Measurements from ENCODE around the gene PRR23E.

Gene PRR23E

GRCh38 chr3:127185962-127186674, 6.8 kb upstream of the PRR23E start:
- no peak for DNase-seq

DNA sequence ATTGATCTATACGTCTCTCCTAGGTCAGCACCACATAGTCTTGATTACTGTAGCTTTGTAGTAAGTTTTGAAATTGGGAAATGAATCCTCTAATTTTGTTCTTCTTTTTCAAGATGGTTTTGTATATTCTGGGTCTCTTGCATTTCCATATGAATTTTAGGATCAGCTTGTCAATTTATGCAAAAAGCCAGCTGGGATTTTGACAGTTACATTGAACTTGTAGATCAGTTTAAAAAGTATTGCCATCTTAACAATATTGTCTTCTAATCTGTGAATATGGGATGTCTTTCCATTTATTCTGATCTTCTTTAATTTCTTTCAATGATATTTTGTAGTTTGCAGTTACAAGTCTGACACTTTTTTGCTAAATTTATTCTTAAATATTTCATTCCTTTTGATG, 5.6 kb upstream of the PRR23E start:
- DNase-seq: no peak

- no peak for DNase-seq
Observed at GRCh38 chr3:127193341-127193740, 410 bp downstream of the PRR23E start.

DNA sequence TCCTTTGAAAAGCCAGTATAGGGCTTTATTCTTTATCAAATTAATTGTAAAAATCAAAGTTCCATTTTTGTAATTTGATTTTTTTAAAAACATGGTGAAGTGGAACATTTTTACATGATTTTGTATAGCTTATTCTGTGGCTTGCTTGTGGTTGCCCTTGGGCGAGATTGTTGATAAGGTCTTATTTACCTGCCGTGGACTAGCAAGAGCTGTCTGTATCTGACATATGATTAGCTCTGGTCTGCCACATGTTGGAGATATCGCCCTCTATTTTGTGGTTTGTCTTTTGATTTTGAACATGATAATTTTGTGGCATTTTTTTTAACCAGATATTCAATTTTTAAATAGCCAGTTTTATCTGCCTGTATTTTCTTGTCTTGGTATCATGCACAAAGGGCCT, 844 bp downstream of the PRR23E start:
- DNase-seq: no peak

DNA sequence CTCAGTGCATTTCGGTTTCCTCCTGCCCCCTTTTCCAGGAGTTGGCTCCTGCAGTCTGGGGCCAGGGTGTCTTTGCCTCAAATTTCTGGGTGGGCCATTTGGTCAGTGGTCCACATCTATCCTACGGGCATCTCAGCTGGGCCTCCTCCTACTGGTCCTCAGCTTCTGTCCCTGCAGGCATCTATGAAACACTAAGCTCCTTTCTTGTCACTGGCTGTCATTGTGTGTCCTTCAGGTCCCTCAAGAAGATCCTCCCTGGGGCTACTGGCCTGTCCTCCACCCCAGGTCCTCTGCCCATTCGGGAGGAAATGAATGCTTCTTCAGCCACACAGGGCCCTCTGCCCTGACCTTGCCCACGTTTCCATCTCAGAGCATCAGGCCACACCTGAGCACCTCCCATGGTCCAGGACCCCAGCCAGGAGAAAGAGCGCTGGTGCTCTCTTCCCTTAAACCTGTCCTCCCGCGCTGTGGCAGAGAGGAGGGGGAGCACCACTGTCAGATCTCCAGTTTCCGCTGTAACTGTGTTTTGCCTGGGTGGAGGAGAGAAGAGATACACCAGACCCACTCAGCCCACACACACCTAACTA, 1.8 kb downstream of the PRR23E start:
- DNase-seq: no peak

DNA sequence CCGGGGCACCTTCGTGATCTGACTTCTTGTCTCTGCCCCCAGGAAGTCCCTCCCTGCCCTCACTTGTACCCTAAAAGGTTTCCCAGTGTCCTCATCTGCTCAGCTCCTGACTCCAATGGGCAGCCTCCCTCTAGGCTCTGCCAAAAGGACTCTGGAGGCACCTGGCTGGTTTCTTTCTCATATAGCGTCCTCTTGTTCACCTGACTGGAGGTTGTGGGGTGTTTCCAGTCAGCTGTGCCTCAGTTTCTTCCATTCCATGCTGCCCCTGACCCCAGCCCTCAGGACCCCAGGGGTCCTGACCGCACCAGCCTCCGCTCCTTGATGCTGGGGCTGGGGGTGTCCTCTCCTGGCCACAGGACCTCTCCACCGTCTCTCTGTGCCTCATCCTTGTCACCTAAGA, 2.5 kb downstream of the PRR23E start:
- DNase-seq: no peak

DNA sequence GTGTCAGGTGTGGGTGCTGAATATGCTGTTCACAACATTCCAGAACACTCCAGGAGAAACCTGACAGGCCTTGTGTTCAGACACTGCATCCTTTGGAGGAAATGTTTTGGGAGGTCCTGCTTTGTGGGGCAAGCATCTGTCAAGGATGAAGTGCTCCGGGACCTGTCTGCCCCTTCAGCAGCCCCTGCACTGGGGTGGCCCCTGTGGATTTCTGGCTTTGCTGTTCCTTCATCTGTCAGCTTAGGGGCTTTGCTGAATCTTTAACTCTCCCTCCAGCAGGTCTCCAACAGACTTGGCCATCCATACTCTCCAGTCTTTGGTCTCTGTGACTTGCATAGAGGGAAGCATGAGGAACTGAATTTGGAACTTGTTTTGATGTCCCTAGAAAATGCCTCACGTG, 3.1 kb downstream of the PRR23E start:
- DNase-seq: no peak

DNA sequence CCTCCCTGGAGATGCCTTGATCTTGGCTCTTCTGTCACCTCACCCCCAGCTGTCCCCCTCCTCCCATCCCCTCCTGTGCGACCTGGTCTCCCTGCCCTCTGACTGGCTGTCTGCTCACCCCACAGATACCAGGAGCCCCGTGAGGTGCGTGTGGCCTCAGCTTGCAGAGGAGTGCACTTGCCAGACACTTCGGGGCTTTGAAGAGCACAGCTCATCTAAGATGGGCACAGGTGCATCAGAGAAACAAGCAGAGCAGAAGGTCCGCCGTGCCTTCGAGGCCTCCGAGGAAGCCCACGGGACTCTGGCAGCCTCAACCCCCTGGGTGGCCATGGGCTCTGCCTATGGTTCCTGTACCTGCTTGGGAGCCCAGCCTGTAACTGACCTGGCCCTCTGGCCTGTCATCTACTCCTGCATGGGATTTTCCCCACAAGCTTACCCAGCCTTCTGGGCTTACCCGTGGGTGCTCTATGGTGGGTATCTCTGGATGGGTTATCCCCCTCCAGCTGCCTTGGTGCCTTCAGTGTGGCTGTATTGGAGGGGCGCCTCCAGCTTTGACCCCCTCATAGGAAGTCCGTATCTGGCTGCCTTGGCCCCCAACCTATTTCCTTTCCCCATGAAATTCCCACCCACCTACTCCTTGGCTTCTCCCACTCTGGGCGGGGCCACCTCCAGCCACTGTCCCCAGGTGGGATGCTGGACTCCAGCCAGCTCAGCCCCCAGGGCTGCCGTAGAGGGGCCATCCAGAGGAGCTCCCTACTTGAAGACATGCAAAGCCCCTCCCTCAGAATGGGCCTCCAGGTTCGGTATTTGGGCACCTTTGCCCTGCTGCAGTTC, 3.8 kb downstream of the PRR23E start:
- DNase-seq: no peak

DNA sequence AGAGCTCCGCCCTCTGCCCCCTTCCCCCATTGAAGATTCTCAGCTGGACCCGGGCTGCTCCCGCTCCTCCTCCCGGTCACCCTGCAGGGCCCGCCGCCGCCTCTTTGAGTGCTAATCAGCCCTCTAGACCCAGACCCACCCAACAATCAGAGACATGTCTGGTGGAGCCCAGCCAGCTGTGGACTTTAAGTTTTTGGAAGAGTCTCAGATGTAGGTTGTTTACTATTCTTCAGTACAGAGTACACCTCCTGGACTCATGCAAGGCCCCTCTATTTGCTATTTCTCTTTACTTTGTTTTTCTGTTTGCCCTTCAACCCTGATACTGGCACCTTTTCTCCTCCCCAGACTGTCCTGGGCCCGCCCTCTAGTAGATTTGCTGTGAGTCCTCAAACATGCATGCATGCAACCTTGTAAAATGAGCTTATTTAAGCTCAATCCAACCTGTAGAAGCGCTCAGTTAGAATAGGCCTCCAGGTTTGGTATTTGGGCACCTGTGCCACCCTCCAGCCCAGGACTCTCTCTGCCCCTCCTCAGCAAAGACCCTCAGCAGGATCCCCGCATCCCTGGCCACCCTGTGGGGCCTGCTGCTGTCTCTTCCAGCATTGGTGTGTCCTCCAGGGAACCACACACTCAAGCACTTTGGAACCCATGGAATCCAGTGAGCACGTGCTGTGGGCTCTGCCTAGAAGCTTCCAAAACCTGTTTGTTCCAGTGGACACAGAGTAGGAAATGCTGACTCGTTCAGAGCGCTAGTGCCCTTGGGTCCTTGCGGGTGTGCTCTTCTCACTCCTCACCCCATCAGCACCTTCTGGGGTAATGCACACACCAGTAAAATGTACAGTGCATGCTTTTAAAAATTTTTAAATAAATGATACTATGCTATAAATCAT, 4.6 kb downstream of the PRR23E start:
- no peak for DNase-seq

GRCh38 chr3:127200086-127200691, 7.3 kb downstream of the PRR23E start:
- DNase-seq: no peak

DNA sequence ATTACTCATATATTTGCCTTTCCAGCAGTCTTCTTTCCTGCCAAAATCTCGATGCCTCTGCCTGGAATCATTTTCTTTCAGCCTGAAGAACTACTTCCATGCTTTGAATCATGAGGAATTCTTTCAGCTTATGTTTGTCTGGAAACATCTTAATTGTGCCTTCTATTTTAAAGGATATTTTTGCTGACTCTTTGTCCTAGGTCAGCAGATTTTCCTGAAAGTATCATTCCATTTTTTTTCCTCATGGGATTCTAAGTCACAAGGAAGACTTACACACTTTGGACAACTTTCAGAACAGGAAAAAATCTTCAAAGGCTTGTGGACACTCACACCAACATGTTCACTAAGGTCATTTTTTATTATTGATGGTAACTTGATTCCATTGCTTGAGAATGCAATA, 10.1 kb downstream of the PRR23E start:
- DNase-seq: no peak

DNA sequence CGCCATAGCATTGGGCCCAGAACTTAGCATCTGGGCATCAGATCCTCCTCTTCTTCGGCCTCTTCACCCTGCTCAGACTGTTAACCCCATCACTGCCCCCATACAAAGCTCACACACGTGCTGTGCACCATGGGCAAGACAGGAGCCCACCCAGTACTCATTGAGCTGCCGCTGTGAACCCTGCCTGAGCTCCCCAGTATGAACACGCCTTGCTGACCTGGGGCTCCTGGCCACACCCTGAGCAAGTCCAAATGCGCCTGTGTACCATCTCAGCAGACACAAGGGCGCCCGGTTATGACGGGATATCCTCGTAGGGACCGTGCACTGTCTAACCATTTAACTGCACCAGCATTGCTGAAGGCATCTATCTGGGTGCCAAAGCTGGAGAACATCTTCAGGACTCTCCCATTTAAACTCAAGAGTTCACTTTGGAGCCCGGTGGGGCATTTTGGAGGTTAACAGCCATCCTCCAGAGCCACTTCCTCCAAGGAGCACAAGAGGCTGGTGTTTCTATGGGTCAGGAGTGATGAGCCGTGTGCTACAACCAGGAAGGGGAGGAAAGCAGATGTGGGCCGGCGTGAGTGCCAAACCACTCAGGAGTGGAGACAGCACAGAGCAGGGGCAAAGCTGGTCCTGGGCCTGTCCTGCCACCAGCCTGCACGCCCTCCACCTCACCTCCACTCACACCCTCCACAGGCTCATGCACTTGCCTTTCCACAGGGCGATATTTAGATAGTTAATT, 12.1 kb downstream of the PRR23E start:
- no peak for DNase-seq

GRCh38 chr3:127206154-127206553, 13.2 kb downstream of the PRR23E start:
- DNase-seq: no peak

GRCh38 chr3:127206611-127207516, 13.9 kb downstream of the PRR23E start:
- DNase-seq: no peak

DNA sequence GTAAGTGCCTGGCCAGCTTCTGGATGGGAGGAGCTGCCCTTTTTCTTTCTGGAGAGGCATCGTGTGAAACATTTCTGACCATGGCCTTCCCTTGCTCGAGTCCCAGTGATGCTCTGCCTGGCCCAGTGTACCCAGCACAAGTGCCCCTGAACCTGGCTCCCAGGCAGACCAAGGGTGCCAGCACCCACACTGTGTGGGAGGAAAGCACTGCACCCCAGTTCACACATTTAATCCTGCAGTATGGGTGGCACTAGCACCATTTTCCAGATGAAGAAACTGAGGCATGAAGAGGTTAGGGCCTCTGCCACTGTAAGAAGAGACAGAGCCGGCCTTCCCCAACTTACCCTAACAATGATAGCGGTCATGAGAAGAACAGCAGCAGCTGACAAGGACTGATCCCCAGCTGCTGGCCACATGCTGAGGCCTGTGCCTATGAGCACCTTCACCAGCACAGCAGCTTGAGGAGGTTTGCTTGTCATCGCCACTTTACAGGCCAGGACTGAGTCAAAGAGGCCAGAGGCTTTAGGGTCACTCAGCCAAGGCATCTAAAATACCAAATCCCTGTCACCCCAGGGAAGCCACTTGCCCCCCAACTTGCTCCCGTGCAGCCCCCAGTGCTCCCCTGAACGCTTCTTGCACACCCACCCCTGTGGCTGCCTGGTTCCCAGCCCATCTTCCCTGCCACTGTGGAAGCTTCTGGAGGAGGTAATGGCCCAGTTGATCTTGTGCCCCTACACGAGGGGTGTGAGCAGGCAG, 15.0 kb downstream of the PRR23E start:
- DNase-seq: no peak

DNA sequence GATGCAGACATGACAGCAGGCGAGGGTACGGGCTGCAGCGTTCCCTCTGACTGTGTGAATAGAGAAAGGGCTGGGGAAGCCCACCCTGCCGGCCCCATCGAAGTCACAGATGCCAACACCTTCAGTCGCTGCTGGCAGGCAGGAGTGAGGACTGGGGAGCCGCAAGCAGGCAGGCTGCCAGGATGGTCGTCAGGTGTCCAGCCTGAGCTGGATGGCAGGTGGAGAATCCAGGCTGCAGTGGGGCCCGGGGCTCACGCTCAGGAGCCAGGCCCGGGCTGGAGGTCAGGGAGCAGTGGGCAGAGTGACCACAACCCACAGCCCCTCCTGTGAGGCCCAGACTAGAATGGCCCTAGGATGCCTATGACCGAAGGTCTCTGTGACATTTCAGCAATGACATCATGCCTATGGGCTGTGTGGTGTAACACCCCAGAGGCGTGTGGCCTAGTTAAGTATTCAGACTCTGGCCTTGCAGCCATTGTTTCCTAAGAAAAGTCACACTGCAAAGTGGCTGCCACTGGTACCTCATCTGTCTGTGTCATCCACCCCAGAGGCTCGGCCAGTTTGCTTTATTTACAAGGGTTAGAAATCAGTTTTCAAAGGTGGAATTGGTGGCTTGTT, 15.7 kb downstream of the PRR23E start:
- no peak for DNase-seq

GRCh38 chr3:127209155-127209839, 16.4 kb downstream of the PRR23E start:
- DNase-seq: no peak

GRCh38 chr3:127209840-127210653, 17.1 kb downstream of the PRR23E start:
- no peak for DNase-seq

Measured in CD4-positive, alpha-beta T cell treated with Interleukin-17A for 4 hours (primary cell).